GM12891 (cell line): ENCODE measurements around the gene ST8SIA4.

Experiments
- POLR2A ChIP-seq: IDR thresholded peaks from 2 replicates; pipeline ENCODE4 v1.6.1; 2011; ENCODE audit warnings: low read depth, low read length, control low read depth
- POLR2AphosphoS5 ChIP-seq: IDR thresholded peaks from 2 replicates; pipeline ENCODE4 v1.6.1; 2011; ENCODE audit warnings: low read depth, low read length, control low read depth
- SPI1 ChIP-seq: IDR thresholded peaks from 2 replicates; pipeline ENCODE4 v1.6.1; 2011; ENCODE audit warnings: low read depth, low read length, control low read depth

GRCh38 chr5:100900142-100900795 is 2.8 kb downstream of the ST8SIA4 start:
- TF ChIP-seq POLR2A (peak; percentile 76), SPI1 (no peak), POLR2AphosphoS5 (peak; percentile 90)
